ENCODE data around the gene HACD4. TPM values are rescaled to one million over a fixed set of nuclear protein-coding genes. Genes with fewer than 3 reads are reported as not detected.
A peak's percentile ranks its signal among the peaks of the same experiment; 100 is the strongest.

The HACD4 gene, protein sequence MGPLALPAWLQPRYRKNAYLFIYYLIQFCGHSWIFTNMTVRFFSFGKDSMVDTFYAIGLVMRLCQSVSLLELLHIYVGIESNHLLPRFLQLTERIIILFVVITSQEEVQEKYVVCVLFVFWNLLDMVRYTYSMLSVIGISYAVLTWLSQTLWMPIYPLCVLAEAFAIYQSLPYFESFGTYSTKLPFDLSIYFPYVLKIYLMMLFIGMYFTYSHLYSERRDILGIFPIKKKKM
- 1 to 10 TPM in 1 of 2 donors, under 1 TPM in 1; 0.99 to 1.8 TPM for total RNA-seq

DNA sequence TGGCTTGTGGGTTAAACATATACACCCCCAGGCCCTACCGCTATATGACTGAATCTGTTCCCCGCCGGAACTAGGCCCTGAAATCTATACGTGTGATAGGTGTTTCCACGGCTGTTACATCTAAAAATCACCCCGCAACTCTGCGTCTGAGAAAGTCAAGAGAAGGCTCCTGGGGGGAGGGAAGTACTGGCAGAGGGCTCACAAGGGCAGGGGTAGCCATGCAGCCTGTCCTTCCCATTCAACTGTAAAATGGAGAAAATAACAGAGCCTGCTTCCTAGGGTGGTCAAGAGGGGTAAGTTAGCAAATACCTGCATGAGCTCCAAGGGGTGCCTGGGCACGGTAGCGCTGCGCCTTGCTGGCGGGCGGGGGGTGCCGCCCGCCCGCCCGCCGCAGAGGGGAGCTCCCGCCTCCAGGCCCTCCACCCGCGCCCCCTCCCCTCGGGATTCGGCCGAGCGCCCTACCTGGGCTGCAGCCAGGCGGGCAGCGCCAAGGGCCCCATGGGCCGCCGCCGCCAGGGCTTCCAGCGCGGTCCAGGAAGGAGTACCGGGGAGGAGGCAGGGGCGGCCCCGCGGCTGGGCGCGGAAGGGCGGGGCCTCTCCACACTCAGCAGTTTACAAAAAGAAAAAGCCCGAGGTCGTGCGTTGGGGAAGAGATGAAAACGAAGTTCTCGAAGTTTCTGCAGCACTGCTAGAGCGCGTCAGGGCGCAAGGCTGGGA is at the start of gene HACD4:
Gene HACD4, minus strand, starts transcription at position 550 of the 717 bp plus-strand sequence. Its CDS starts 50 bp downstream, at position 500.
- H3K27me3 ChIP-seq, result no peaks in the 10 kb centered on the region
- ATAC-seq (peak; percentile 59), DNase-seq (peak; percentile 18 to 57 (median 41))
- WGBS, 2 donors, result 8 to 13% methylated on average over 30 to 36 of the region's 46 CpGs
- intact Hi-C loops (cut with DNase I), result no loop called here
- H3K4me3 ChIP-seq, result peak within 1 kb of the TSS in 1 of 2 donors; percentile 8
- H3K27ac ChIP-seq, result peak within 1 kb of the TSS in 1 of 4 donors; percentile 49
- H3K4me1 ChIP-seq, result peaks cover 10% of the 10 kb centered on the region
- TF ChIP-seq POLR2A (IDR thresholded peaks at IDR 0.05) (no peak), CTCF (IDR thresholded peaks at IDR 0.05) (no peak)
- H3K9me3 ChIP-seq, result no peaks in the 10 kb centered on the region
- H3K36me3 ChIP-seq (replicated peaks in 1 of 2; ENCODE audit: insufficient read depth in 1 of 2, low read depth in 2 of 2), result no peaks in the 10 kb centered on the region

DNA sequence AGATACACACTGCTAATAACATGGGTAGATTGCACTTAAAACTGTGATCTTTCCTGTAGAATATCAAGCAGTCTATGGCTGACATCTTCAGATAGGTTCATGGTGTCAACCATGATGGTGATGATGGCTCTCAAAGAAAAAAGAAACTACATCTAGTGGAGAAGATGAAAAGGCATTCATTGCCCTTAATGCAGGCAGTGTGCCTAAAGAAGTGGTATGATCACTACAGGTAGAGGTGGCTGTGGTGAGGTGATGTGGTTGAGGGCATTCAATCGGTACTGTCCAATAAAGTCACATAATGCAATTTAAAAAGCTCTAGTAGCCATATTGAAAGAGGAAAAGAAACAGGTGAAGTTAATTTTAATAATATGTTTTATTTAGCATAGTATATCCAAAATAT is 49.4 kb upstream of the HACD4 start:
- WGBS, 2 donors, result 89 to 91% methylated on average over 1 of the region's 1 CpG

GRCh38 chr9:21078702-21079101 is 47.3 kb upstream of the HACD4 start:
- DNase-seq, result no peak
- intact Hi-C loops (cut with DNase I), result no loop called here
- H3K27ac ChIP-seq, result no peak overlapping the region
- no peak overlapping the region for H3K4me3 ChIP-seq
- no peak for ATAC-seq
- H3K4me1 ChIP-seq, result no peaks in the 10 kb centered on the region
- H3K36me3 ChIP-seq (replicated peaks in 1 of 2; ENCODE audit: insufficient read depth in 1 of 2, low read depth in 2 of 2), result no peaks in the 10 kb centered on the region
- H3K9me3 ChIP-seq, result no peaks in the 10 kb centered on the region
- 82 to 88% methylated on average over 1 of the region's 1 CpG for whole genome bisulfite sequencing, 2 donors
- TF ChIP-seq CTCF (IDR thresholded peaks at IDR 0.05), result no peak
- TF ChIP-seq POLR2A (IDR thresholded peaks at IDR 0.05), result no peak
- H3K27me3 ChIP-seq, result no peaks in the 10 kb centered on the region

More for the DNA sequence above, 49.4 kb upstream of the HACD4 start:
- no peak overlapping the region for H3K4me3 ChIP-seq
- DNase-seq, result no peak
- no peak overlapping the region for H3K27ac ChIP-seq
- H3K4me1 ChIP-seq, result no peaks in the 10 kb centered on the region
- ATAC-seq, result no peak
- H3K9me3 ChIP-seq, result no peaks in the 10 kb centered on the region
- intact Hi-C loops (cut with DNase I), result no loop called here
- H3K36me3 ChIP-seq (replicated peaks in 1 of 2; ENCODE audit: insufficient read depth in 1 of 2, low read depth in 2 of 2), result no peaks in the 10 kb centered on the region
- TF ChIP-seq CTCF (IDR thresholded peaks at IDR 0.05), result no peak
- no peak for TF ChIP-seq POLR2A (IDR thresholded peaks at IDR 0.05)
- no peaks in the 10 kb centered on the region for H3K27me3 ChIP-seq

DNA sequence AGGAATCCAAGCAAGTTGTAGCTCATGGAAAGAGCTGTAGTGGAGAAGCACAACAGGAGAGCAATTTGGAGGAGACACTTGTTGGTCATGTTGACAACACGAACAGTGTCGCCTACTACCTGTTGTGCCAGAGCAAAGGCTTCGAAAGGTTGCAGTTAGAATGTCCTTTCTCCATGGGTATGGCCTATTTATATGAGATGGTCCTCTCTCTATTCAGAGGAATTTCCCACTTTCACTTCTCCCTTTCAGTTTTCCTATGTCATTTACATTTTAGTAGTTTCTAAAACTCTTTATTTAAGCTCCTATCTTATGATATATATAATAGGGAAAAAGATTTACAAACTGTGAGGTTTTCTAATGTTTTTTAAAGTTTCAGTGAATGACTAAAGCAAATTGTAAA is 46.3 kb upstream of the HACD4 start, which contains the start of gene IFNB1:
Gene IFNB1, minus strand, starts transcription at position 162 of the 400 bp plus-strand sequence. Its CDS starts 73 bp downstream, at position 89.
- no peaks in the 10 kb centered on the region for H3K9me3 ChIP-seq
- no peaks in the 10 kb centered on the region for H3K27me3 ChIP-seq
- TF ChIP-seq POLR2A (IDR thresholded peaks at IDR 0.05), result no peak
- TF ChIP-seq CTCF (IDR thresholded peaks at IDR 0.05), result no peak
- H3K4me1 ChIP-seq, result no peaks in the 10 kb centered on the region
- no peak for DNase-seq
- no peak within 1 kb of the TSS for H3K4me3 ChIP-seq
- H3K36me3 ChIP-seq (replicated peaks in 1 of 2; ENCODE audit: insufficient read depth in 1 of 2, low read depth in 2 of 2), result no peaks in the 10 kb centered on the region
- H3K27ac ChIP-seq, result no peak within 1 kb of the TSS
- ATAC-seq, result no peak
- intact Hi-C loops (cut with DNase I), result no loop called here
- 68 to 73% methylated on average over 3 of the region's 3 CpGs for WGBS, 2 donors

Measured in body of pancreas (tissue), 4 donors.